GM18519 (cell line): Measurements from ENCODE around the gene PRKCI.
"Not testable (repeated sequence)": the region's sequence is repeated elsewhere in the genome, so short reads cannot be mapped to it uniquely, and the experiment has no call there.

Source experiments
- ATAC-seq: cut with Tn5 transposase; IDR thresholded peaks from one replicate; pipeline ENCODE4 v1.9.1; 2021; ENCODE audit warnings: mild to moderate bottlenecking, moderate library complexity; ENCODE audit not compliant: unreplicated experiment, low FRiP score

PRKCI gene

GRCh38 chr3:170331143-170331542 lies 108.9 kb downstream of the PRKCI start:
- ATAC-seq = no peak

- ATAC-seq = no peak
These were observed 115.2 kb downstream of the PRKCI start for GRCh38 chr3:170337420-170337819.

GRCh38 chr3:170338690-170339340 lies 116.6 kb downstream of the PRKCI start:
- no peak for ATAC-seq

GRCh38 chr3:170342273-170342672 lies 120.0 kb downstream of the PRKCI start:
- not testable (repeated sequence) for ATAC-seq

GRCh38 chr3:170343859-170344258 lies 121.6 kb downstream of the PRKCI start:
- ATAC-seq = not testable (repeated sequence)

DNA sequence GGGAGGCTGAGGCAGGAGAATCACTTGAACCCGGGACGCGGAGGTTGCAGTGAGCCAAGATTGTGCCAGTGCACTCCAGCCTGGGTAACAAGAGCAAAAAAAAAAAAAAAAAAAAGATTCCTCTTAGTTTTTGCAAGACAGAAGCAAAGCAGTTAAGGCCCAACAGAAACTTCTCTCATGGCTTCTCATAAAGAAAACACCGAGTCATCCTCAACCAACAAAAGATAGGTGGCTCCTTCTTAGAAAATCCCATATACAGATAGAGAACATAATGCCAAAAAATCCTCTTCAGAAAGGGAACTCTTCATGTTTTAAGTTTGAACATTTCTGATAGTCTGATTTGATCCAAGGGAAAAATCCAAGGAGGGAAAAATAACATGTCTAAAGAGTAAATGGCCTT lies 122.7 kb downstream of the PRKCI start:
- ATAC-seq = no peak

GRCh38 chr3:170346481-170347392 lies 124.5 kb downstream of the PRKCI start:
- peak; percentile 47 for ATAC-seq

DNA sequence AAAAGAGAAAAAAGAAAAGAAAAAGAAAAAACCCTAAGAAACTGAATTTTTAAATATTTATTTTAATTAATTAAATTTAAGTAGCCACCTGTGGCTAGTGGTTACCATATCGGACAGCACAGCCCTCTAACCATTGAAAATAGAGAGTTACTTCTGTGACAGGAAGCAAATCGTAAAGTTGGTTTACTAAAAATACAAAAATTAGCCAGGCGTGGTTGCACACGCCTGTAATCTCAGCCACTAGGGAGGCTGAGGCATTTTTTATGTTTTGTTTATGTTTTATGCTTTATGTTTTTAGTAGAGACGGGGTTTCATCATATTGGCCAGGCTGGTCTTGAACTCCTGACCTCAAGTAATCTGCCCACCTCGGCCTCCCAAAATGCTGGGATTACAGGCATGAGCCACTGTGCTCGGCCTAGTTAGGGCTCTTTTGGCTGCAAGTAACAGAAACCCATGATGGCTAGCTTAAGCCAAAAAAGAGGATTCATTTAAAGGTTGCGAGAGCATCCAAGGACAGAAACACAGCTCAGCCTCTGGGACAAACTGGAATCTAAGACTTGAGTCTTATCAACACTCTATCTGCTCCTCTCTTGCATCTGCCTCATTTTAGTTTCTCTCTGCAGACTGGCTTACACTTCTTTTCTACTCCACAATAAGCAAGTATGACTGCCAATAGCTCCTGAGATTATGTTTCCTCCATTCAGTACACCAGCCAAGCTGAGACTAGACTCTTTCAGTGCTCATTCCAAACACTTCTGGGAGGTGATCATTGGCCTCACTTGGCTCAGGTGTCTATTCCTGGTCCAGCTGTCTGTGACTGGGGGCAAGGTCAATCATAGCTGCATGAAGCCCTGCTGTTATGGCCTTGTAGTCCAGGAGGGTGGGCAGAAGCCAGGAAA lies 128.5 kb downstream of the PRKCI start:
- no peak for ATAC-seq

- peak; percentile 23 for ATAC-seq
These were observed 130.7 kb downstream of the PRKCI start for GRCh38 chr3:170352936-170353335.

- ATAC-seq = no peak
These were observed 131.3 kb downstream of the PRKCI start for GRCh38 chr3:170353485-170353884.

DNA sequence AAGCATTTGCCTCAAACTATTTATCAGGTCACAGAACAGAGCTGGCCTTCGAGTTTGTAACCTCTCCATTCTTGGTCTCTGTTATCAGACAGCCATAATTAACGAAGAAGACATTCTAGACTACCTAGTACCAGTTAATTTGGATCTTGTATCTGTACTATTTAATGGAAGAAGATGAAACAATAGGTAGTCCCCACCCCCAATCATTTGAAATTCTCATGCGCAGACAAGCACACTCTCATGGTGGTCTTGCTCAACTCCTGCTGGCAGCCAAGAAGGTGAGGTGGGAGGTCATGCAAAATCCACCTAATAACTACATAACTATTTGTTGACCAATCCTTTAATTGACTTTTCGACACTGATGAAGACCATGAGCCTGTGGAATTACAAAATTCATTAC lies 132.5 kb downstream of the PRKCI start:
- no peak for ATAC-seq
